ENCODE results near the gene SPECC1. TPM values are rescaled to one million over a fixed set of nuclear protein-coding genes. Genes with fewer than 3 reads are reported as not detected.

The SPECC1 gene
- total and polyA plus RNA-seq, 2 of the 13 experiments (the other 11 are each of a cell fraction or from before 2014, with no cell fraction given): 2.3 to 6.9 TPM

- TF ChIP-seq LRRFIP1 (CRISPR knock-in tag; conservative IDR thresholded peaks at IDR 0.05) (no peak), E2F1 (CRISPR knock-in tag; IDR thresholded peaks at IDR 0.05) (peak; percentile 71), TCF7 (IDR thresholded peaks at IDR 0.05; ENCODE audit: low read depth) (no peak), KLF16 (CRISPR knock-in tag; IDR thresholded peaks at IDR 0.05) (peak in 1 of 2 experiments; percentile 90; a peak in 2 of 4 replicates), ZNF350 (CRISPR knock-in tag; IDR thresholded peaks at IDR 0.05; ENCODE audit: borderline replicate concordance, low read depth) (peak; percentile 81), KDM5B (CRISPR knock-in tag; IDR thresholded peaks at IDR 0.05; ENCODE audit: borderline replicate concordance) (peak; percentile 98), ZNF770 (CRISPR knock-in tag; IDR thresholded peaks at IDR 0.05) (no peak), FUBP1 (CRISPR knock-in tag; IDR thresholded peaks at IDR 0.05; ENCODE audit: borderline replicate concordance) (no peak), SNAPC5 (CRISPR knock-in tag; IDR thresholded peaks at IDR 0.05; ENCODE audit: borderline replicate concordance) (no peak), TMF1 (CRISPR knock-in tag; IDR thresholded peaks at IDR 0.05; ENCODE audit: low read depth) (peak; percentile 87), ZNF775 (CRISPR knock-in tag; IDR thresholded peaks at IDR 0.05; ENCODE audit: borderline replicate concordance) (peak; percentile 95; the same call in 1 of the 2 replicates), MED8 (CRISPR knock-in tag; IDR thresholded peaks at IDR 0.05; ENCODE audit: insufficient replicate concordance) (peak; percentile 81), TAF15 (IDR thresholded peaks at IDR 0.05; ENCODE audit: low read depth, low read length, poor library complexity, severe bottlenecking) (no peak)
Measured at GRCh38 chr17:19977293-19978208, 31.6 kb upstream of the SPECC1 start, which contains the start of gene AKAP10 (continued).
